ENCODE data around the gene FNDC3B.

- TF ChIP-seq CTCF (IDR thresholded peaks at IDR 0.05; ENCODE audit: insufficient read depth, low read length, poor library complexity, severe bottlenecking) (no peak), EZH2phosphoT487 (conservative IDR thresholded peaks at IDR 0.05; ENCODE audit: low read length) (no peak)
Observed at GRCh38 chr3:172061724-172062184, 22.4 kb downstream of the FNDC3B start.

All from SU-DHL-6 (cell line).